HT1080 (cell line): ENCODE results near the gene P4HB. TPM values are rescaled to one million over a fixed set of nuclear protein-coding genes. Genes with fewer than 3 reads are reported as not detected.

Source experiments
- DNase-seq: peaks from one replicate; pipeline ENCODE4 v3.0.0-alpha.2; 2015; ENCODE audit warnings: low read depth
- total RNA-seq: library from RNA; depleted of rRNA; stranded (reverse); fragments of >200 nt; shearing (Covaris generic); gene quantifications from 2 replicates; pipeline ENCODE4 v1.2.3, GENCODE V29; 2014; rRNA removed

Gene P4HB
- total RNA-seq, 1 experiment from 2014 or later: 825 TPM

GRCh38 chr17:81794074-81794476, 66.3 kb downstream of the P4HB start:
- DNase-seq: no peak

Other genes with a start within 250 kb of the P4HB start
- 65.3 and 83.9 TPM in 2 replicates for gene NPLOC4, start 223.4 kb downstream of the P4HB start, total RNA-seq
- 1.4 and 2.2 TPM in 2 replicates for gene TSPAN10, start 223.3 kb downstream of the P4HB start, total RNA-seq
- 0.10 and 0.35 TPM in 2 replicates for gene PDE6G, start 204.0 kb downstream of the P4HB start, total RNA-seq
- gene OXLD1, start 193.9 kb downstream of the P4HB start, total RNA-seq: 63.5 and 66.8 TPM in 2 replicates
- 47.3 and 60.3 TPM in 2 replicates for gene CCDC137, start 193.8 kb downstream of the P4HB start, total RNA-seq
- 47.9 and 59.7 TPM in 2 replicates for gene ARL16, start 176.7 kb downstream of the P4HB start, total RNA-seq
- 165 and 172 TPM in 2 replicates for gene HGS, start 176.5 kb downstream of the P4HB start, total RNA-seq
- 51.9 and 57.7 TPM in 2 replicates for gene MRPL12, start 157.2 kb downstream of the P4HB start, total RNA-seq
- gene SLC25A10, start 148.3 kb downstream of the P4HB start, total RNA-seq: 96.9 and 106 TPM in 2 replicates
- gene GCGR, start 56.4 kb downstream of the P4HB start, total RNA-seq: not detected in 2 replicates
- gene MCRIP1, start 27.2 kb downstream of the P4HB start, total RNA-seq: 81.9 and 87.0 TPM in 2 replicates
- gene PPP1R27, start 25.5 kb downstream of the P4HB start, total RNA-seq: 0.47 TPM in 1 of 2 replicates, not detected in the other
- 206 and 315 TPM in 2 replicates for gene ARHGDIA, start 10.8 kb upstream of the P4HB start, total RNA-seq
- 311 and 338 TPM in 2 replicates for gene ALYREF, start 31.1 kb upstream of the P4HB start, total RNA-seq
- gene ANAPC11, start 31.2 kb upstream of the P4HB start, total RNA-seq: 100 and 133 TPM in 2 replicates
- gene NPB, start 41.7 kb upstream of the P4HB start, total RNA-seq: 0.13 and 0.34 TPM in 2 replicates
- gene PCYT2, start 50.9 kb upstream of the P4HB start, total RNA-seq: 27.6 and 34.8 TPM in 2 replicates
- 19.4 and 20.2 TPM in 2 replicates for gene SIRT7, start 57.6 kb upstream of the P4HB start, total RNA-seq
- 19.2 and 21.1 TPM in 2 replicates for gene MAFG, start 67.2 kb upstream of the P4HB start, total RNA-seq
- gene PYCR1, start 76.8 kb upstream of the P4HB start, total RNA-seq: 58.8 and 67.1 TPM in 2 replicates
- not detected in 2 replicates for gene MYADML2, start 86.7 kb upstream of the P4HB start, total RNA-seq
- not detected in 2 replicates for gene NOTUM, start 100.7 kb upstream of the P4HB start, total RNA-seq
- gene ASPSCR1, start 117.1 kb upstream of the P4HB start, total RNA-seq: 41.2 and 49.3 TPM in 2 replicates
- 97.0 and 172 TPM in 2 replicates for gene CENPX, start 162.3 kb upstream of the P4HB start, total RNA-seq
- 16.1 and 17.2 TPM in 2 replicates for gene LRRC45, start 162.8 kb upstream of the P4HB start, total RNA-seq
- gene RAC3, start 171.1 kb upstream of the P4HB start, total RNA-seq: 41.7 and 46.9 TPM in 2 replicates
- gene DCXR, start 177.2 kb upstream of the P4HB start, total RNA-seq: 75.1 and 83.5 TPM in 2 replicates
- gene RFNG, start 191.3 kb upstream of the P4HB start, total RNA-seq: 21.9 and 31.5 TPM in 2 replicates
- gene GPS1, start 191.4 kb upstream of the P4HB start, total RNA-seq: 240 and 272 TPM in 2 replicates
- 114 and 122 TPM in 2 replicates for gene DUS1L, start 205.3 kb upstream of the P4HB start, total RNA-seq
- gene FASN, start 237.7 kb upstream of the P4HB start, total RNA-seq: 140 and 151 TPM in 2 replicates